GM13977 (cell line): ENCODE results near the gene GSK3B.

Experiments
- DNase-seq: peaks from one replicate; pipeline ENCODE4 v3.0.0; 2012; ENCODE audit warnings: low spot score
- in situ Hi-C: fragments of 300-500 bp; cut with MboI; formaldehyde crosslinking; loops from one replicate; pipeline ENCODE4 v1.12.0; 2022; ENCODE audit warnings: low sequenced_read_pairs, low pct_unique_long_range_greater_than_20kb, mixed read lengths, inconsistent platforms; ENCODE audit not compliant: unreplicated experiment
- TF ChIP-seq, protein P1 (sequence below): IDR thresholded peaks from 2 replicates; pipeline ENCODE4 v1.5.1; 2012; ENCODE audit warnings: mild to moderate bottlenecking, control low read depth; ENCODE audit not compliant: insufficient read depth; ENCODE audit errors: extremely low read depth, missing control alignments

GSK3B gene

DNA sequence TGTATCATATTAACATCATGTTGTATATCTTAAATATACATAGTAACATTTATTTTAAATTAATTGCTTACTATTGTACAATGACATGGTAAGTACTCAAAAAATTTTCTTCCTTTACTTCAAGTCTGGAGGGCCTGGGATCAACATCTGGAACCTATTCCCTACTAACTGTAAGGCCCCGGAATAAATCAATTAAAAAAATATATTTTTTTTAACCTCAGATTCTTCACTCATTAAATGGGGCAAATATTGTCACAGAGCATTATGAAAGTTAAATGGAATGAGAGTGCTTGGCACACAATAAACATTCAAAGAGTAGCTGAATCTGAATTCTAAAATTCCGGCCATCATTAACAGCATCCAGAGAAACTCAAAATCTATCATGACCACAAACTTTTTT, 16.5 kb downstream of the GSK3B start:
- DNase-seq, result no peak
- in situ Hi-C loops, result no loop called here
- TF ChIP-seq, protein P1, sequence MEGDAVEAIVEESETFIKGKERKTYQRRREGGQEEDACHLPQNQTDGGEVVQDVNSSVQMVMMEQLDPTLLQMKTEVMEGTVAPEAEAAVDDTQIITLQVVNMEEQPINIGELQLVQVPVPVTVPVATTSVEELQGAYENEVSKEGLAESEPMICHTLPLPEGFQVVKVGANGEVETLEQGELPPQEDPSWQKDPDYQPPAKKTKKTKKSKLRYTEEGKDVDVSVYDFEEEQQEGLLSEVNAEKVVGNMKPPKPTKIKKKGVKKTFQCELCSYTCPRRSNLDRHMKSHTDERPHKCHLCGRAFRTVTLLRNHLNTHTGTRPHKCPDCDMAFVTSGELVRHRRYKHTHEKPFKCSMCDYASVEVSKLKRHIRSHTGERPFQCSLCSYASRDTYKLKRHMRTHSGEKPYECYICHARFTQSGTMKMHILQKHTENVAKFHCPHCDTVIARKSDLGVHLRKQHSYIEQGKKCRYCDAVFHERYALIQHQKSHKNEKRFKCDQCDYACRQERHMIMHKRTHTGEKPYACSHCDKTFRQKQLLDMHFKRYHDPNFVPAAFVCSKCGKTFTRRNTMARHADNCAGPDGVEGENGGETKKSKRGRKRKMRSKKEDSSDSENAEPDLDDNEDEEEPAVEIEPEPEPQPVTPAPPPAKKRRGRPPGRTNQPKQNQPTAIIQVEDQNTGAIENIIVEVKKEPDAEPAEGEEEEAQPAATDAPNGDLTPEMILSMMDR, result no peak

DNA sequence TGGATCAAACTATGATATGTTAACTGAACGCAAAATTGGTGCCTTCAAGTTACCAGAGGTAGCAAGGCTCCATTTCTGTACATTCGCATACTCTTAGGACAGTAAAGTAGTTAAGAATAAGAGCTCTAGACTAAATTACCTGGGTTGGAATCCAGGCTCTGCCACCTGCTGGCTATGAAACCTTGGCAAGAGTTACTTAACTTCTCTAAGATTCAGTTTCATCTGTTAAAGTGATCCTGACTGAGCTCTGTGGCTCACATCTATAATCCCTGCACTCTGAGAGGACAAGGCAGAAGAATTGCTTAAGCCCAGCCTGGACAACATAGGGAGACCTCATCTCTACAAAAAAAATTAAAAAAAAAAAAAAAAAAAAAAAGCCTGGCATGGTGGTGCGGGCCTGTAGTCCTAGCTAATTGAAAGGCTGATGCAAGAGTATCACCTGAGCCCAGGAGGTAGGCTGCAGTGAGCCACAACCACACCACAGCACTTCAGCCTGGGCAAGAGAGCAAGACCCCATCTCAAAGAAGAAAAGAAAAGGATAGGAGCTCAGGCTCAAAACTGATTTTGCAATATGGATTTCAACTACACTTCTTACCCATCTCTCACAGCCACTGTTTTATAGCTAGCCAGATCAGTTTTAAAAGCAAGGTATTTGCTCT, 21.3 kb downstream of the GSK3B start:
- in situ Hi-C loops, result no loop called here
- TF ChIP-seq, protein P1, result no peak
- no peak for DNase-seq

DNA sequence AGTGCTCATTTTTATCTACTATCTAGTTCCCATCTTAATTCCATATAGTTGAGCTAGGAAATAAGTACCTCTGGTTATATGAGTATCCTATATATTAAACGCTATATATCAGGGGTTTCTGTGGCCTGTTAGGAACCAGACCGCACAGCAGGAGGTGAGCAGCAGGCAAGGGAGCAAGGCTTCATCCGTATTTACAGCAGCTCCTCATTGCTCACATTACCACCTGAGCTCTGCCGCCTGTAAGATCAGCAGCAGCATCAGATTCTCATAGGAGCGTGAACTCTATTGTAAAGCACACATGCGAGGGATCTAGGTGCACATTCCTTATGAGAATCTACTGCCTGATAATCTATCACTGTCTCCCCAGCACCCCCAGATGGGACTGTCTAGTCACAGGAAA, 23.0 kb downstream of the GSK3B start:
- in situ Hi-C loops, result no loop called here
- TF ChIP-seq, protein P1, result no peak
- DNase-seq, result no peak

DNA sequence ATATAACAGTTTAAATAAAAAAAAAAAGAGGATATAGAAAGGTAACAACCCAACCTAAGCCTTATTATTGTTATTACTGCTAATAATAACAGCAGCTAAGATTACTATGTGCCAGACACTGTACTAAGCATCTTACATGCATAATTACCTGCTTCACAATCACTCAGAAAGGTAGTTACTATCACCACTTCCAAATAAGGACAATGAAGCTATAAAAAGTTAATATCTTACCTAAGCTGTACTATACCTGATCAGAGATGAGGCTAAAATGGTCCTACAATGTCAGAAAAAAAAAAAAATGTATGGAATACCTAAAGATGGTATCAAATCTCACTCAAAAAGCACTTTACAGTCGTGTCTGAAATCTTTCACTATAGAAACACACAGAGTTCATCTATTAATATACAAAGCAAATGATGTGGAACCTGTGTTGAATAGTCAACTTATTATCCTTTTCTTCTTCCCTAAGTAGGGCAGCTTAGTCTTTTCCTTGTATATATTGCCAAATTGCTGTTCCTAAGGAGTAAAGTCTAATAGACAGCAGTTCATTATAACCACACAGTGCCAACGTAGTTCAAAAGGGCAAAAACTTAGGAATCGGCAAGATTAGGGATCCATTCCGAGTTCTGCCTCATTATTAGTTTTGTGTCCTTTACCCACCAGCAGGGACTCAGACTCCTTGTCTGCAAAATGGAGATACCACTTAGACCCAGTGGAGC, 23.8 kb downstream of the GSK3B start:
- DNase-seq, result no peak
- TF ChIP-seq, protein P1, result no peak
- in situ Hi-C loops, result no loop called here

DNA sequence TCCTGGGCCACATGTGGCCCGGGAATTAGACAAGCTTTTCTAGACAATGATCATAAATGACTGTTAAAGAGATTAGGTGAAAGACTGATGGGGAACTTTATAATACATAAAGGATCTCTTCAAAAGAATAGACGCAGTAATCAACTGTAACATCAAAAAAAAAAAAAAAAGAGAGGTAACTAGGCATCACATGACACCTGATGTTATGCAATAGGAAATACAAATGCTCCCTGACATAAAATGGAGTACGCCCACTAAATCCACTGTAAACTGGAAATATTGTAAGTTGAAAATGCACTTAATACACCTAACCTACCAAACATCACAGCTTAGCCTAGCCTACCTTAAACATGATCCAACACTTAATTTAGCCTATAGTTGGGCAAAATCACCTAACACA, 27.2 kb downstream of the GSK3B start:
- no peak for DNase-seq
- in situ Hi-C loops, result no loop called here
- TF ChIP-seq, protein P1, result no peak

DNA sequence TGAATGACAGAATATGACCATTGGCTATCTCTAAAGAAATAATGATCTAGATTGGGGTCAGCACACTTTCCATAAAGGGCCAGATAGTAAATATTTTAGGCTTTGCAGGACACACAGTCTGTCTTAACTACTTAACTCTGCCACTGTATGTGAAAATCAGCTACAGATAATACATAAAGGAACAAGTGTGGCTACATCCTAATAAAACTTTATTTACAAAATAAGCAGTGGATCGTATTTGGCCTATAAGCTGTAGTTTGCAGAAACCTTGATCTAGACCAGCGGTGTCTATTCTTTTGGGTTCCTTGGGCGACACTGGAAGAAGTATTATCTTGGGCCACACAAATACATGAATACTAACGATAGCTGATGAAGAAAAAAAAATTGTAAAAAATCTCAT, 27.6 kb downstream of the GSK3B start:
- in situ Hi-C loops, result no loop called here
- TF ChIP-seq, protein P1, result no peak
- no peak for DNase-seq
